ENCODE data around the gene CLEC10A.
"Not testable (repeated sequence)": the region's sequence is repeated elsewhere in the genome, so short reads cannot be mapped to it uniquely, and the experiment has no call there.

The CLEC10A gene
- total RNA-seq = 0 to 0.76 (median 0.06) reads per million in 4 donors

GRCh38 chr17:7079581-7080455, at the start of gene CLEC10A:
Gene CLEC10A, minus strand, starts transcription at chr17:7080251. Its CDS starts 1,439 bp downstream, at chr17:7078812.
- DNase-seq = no peak

- DNase-seq = no peak
Observed at GRCh38 chr17:7129311-7129710, 49.3 kb upstream of the CLEC10A start.

- DNase-seq = no peak
Observed at GRCh38 chr17:7128160-7128559, 48.1 kb upstream of the CLEC10A start.

GRCh38 chr17:7127501-7127900, 47.5 kb upstream of the CLEC10A start:
- DNase-seq = not testable (repeated sequence)

GRCh38 chr17:7126386-7126785, 46.3 kb upstream of the CLEC10A start:
- not testable (repeated sequence) for DNase-seq

GRCh38 chr17:7124923-7125322, 44.9 kb upstream of the CLEC10A start:
- no peak for DNase-seq

- no peak for DNase-seq
Observed at GRCh38 chr17:7123844-7124243, 43.8 kb upstream of the CLEC10A start.

GRCh38 chr17:7122381-7122780, 42.3 kb upstream of the CLEC10A start:
- DNase-seq = no peak

GRCh38 chr17:7120635-7121034, 40.6 kb upstream of the CLEC10A start:
- not testable (repeated sequence) for DNase-seq

GRCh38 chr17:7120123-7120522, 40.1 kb upstream of the CLEC10A start:
- DNase-seq = no peak

- no peak for DNase-seq
Observed at GRCh38 chr17:7119314-7119713, 39.3 kb upstream of the CLEC10A start.

- DNase-seq = no peak
Observed at GRCh38 chr17:7114875-7115614, 35.0 kb upstream of the CLEC10A start.

- DNase-seq = no peak
Observed at GRCh38 chr17:7114241-7114874, 34.3 kb upstream of the CLEC10A start, which contains the start of gene ASGR2. Gene ASGR2, minus strand, starts transcription at chr17:7114822. Its CDS starts 582 bp downstream, at chr17:7114240.

- DNase-seq = no peak
Observed at GRCh38 chr17:7113273-7114071, 33.4 kb upstream of the CLEC10A start.

GRCh38 chr17:7112510-7113108, 32.6 kb upstream of the CLEC10A start:
- no peak for DNase-seq

- DNase-seq = no peak
Observed at GRCh38 chr17:7111784-7112509, 31.9 kb upstream of the CLEC10A start.

- DNase-seq = no peak
Observed at GRCh38 chr17:7110617-7111306, 30.7 kb upstream of the CLEC10A start.

GRCh38 chr17:7109461-7110322, 29.6 kb upstream of the CLEC10A start:
- no peak for DNase-seq

GRCh38 chr17:7108981-7109380, 28.9 kb upstream of the CLEC10A start:
- no peak for DNase-seq

GRCh38 chr17:7108560-7108925, 28.5 kb upstream of the CLEC10A start:
- DNase-seq = no peak
